Right lobe of liver (tissue), 6 donors: ENCODE data around the gene THRAP3. TPM values are rescaled to one million over a fixed set of nuclear protein-coding genes. Genes with fewer than 3 reads are reported as not detected.
A peak's percentile ranks its signal among the peaks of the same experiment; 100 is the strongest.
"Not testable (repeated sequence)": the region's sequence is repeated elsewhere in the genome, so short reads cannot be mapped to it uniquely, and the experiment has no call there.

Experiments
- ATAC-seq, 4 donors: fragments of 200-7000 bp; cut with Tn5 transposase; one replicate each; pipeline ENCODE4 v1.9.1; 2020; ENCODE audit warnings: mild to moderate bottlenecking in 4 of 4, moderate library complexity in 4 of 4
- DNase-seq, 3 donors: peaks; one replicate each; pipeline ENCODE4 v3.0.0-alpha.2; 2020
- H3K27ac ChIP-seq, 3 donors: fragments of 200-600 bp; one replicate each; pipeline ENCODE4 v1.8.0; 2022
- H3K27me3 ChIP-seq, 2 donors: fragments of 200-600 bp; one replicate each; pipeline ENCODE4 v1.8.0; 2022
- H3K36me3 ChIP-seq, 4 donors: fragments of 200-600 bp; sonication (generic) in 1 of 4; one replicate each; pipeline versions ENCODE4 v1.5.1 to v1.8.0; 2017 to 2022; ENCODE audit warnings: control low read depth in 1 of 4
- H3K4me1 ChIP-seq, 4 donors: fragments of 200-600 bp; sonication (generic) in 1 of 4; one replicate each; pipeline versions ENCODE4 v1.5.1 to v1.8.0; 2017 to 2022; ENCODE audit warnings: control low read depth in 1 of 4
- H3K4me3 ChIP-seq, 3 donors: fragments of 200-600 bp; one replicate each; pipeline ENCODE4 v1.8.0; 2022
- H3K9me3 ChIP-seq, 4 donors: fragments of 200-600 bp; sonication (generic) in 1 of 4; one replicate each; pipeline versions ENCODE4 v1.5.1 to v1.8.0; 2017 to 2022; ENCODE audit warnings: control low read depth in 1 of 4
- POLR2A ChIP-seq: fragments of 450-650 bp; IDR thresholded peaks from one replicate; pipeline ENCODE4 v1.6.1; 2017; ENCODE audit warnings: antibody characterized with exemption, mild to moderate bottlenecking
- WGBS: methylation state at CpG from one replicate; pipeline ENCODE4 v1.1.6; 2018; ENCODE audit warnings: low coverage, low lambda C conversion rate; ENCODE audit not compliant: insufficient coverage; ENCODE audit errors: missing lambda C conversion rate; 5-methylcytosine and 5-hydroxymethylcytosine counted together
- intact Hi-C, 2 donors: fragments of 100-400 bp; cut with DNase I; formaldehyde crosslinking; loops; one replicate each; pipeline versions ENCODE4 v1.11.2 to v1.14.1; 2022
- total RNA-seq, 6 experiments: library from RNA; depleted of rRNA in 2 of 6; stranded (reverse); fragments of >200 nt in 2 of 6; fragmentation: NEBNext Ultra II Directional in 3 of 6; extraction: Animal tissue kit (Norgen Biotek cat#: 25700) in 3 of 6; gene quantifications; one replicate each; pipeline versions ENCODE4 v1.1.0 to v1.2.4, GENCODE V29; 2016 to 2023
- TF ChIP-seq, protein P1 (sequence below), 4 donors: fragments of 200-600 bp in 3 of 4; fragments of 450-650 bp in 1 of 4; IDR thresholded peaks; one replicate each; pipeline versions ENCODE4 v1.5.1 to v1.8.0; 2016 to 2022; ENCODE audit warnings: antibody characterized with exemption in 4 of 4, mild to moderate bottlenecking in 2 of 4
- donor health status: DM: no; HTN: yes; CAD: no.
- donor health status: DM: no; HTN: no; CAD: no.
- donor health status: DM: no; HTN: no; CAD: no.
- donor health status: DM: no; HTN: yes; CAD: no.
- donor health status: DM: no; HTN: yes; CAD: no.

The THRAP3 gene
- total RNA-seq, 6 experiments from 2014 or later: 33.7 to 53.6 (median 40.7) TPM

DNA sequence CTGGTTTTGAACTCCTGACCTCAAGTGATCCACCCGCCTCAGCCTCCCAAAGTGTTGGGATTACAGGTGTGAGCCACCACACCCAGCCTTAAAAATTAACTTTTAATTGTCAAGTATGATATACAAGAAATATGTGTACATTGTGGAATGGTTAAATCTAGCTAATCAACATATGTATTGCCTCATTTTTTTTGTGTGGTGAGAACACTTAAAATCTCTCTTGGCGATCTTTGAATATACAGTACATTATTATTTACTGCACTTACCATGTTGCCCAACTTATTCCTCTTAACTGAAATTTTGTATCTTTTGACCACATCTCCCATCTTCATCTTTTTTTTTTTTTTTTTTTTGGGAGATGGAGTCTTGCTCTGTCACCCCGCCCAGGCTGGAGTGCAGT lies 23.3 kb downstream of the THRAP3 start:
- peaks cover 0 to 73% (median 33%) of the 10 kb centered on the region in 4 donors for H3K4me1 ChIP-seq
- no peak for ATAC-seq
- no peak overlapping the region for H3K4me3 ChIP-seq
- H3K27me3 ChIP-seq: no peaks in the 10 kb centered on the region
- 84% methylated on average over 2 of the region's 3 CpGs for WGBS
- no peak for TF ChIP-seq POLR2A
- TF ChIP-seq, protein P1, sequence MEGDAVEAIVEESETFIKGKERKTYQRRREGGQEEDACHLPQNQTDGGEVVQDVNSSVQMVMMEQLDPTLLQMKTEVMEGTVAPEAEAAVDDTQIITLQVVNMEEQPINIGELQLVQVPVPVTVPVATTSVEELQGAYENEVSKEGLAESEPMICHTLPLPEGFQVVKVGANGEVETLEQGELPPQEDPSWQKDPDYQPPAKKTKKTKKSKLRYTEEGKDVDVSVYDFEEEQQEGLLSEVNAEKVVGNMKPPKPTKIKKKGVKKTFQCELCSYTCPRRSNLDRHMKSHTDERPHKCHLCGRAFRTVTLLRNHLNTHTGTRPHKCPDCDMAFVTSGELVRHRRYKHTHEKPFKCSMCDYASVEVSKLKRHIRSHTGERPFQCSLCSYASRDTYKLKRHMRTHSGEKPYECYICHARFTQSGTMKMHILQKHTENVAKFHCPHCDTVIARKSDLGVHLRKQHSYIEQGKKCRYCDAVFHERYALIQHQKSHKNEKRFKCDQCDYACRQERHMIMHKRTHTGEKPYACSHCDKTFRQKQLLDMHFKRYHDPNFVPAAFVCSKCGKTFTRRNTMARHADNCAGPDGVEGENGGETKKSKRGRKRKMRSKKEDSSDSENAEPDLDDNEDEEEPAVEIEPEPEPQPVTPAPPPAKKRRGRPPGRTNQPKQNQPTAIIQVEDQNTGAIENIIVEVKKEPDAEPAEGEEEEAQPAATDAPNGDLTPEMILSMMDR (IDR thresholded peaks at IDR 0.05): no peak
- intact Hi-C loops: no loop called here
- no peak for DNase-seq
- H3K27ac ChIP-seq: peak overlapping the region in 2 of 3 donors; percentile 60 to 69
- peaks cover 0 to 2% (median 0%) of the 10 kb centered on the region in 4 donors for H3K36me3 ChIP-seq
- no peaks in the 10 kb centered on the region for H3K9me3 ChIP-seq

DNA sequence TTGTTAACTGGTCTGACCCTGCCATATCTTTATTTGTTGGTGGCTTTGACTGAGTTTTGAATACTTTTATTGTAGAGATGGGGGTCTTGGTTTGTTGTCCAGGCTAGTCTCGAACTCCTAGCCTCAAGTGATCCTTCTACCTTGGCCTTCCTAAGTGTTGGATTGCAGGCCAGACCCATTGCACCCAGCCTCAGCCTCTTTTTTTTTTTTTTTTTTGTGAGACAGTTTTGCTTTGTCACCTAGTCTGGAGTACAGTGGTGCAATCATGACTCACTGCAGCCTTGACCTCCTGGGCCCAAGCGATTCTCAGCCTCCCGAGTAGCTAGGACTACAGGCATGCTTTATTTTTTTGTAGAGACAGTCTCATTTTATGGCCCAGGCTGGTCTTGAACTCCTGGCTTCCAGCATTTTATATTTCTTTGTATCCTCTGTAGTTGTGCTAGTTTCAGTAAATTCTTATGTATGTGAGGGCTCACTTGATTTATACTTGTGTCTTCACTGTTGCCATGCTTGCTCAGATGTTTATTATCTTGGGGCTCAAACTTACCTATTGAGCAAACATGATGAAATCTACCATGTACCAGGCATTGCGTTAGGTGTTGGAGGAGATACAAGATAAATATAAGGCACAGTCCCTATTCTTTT lies 24.1 kb downstream of the THRAP3 start:
- no peaks in the 10 kb centered on the region for H3K9me3 ChIP-seq
- H3K4me3 ChIP-seq: no peak overlapping the region
- no peaks in the 10 kb centered on the region for H3K27me3 ChIP-seq
- peaks cover 0 to 2% (median 0%) of the 10 kb centered on the region in 4 donors for H3K36me3 ChIP-seq
- DNase-seq: peak; percentile 72 to 79 (median 78)
- no peak for TF ChIP-seq POLR2A
- TF ChIP-seq, protein P1 (IDR thresholded peaks at IDR 0.05): no peak
- peak; percentile 70 to 82 (median 80) for ATAC-seq
- peaks cover 0 to 73% (median 35%) of the 10 kb centered on the region in 4 donors for H3K4me1 ChIP-seq
- intact Hi-C loops: no loop called here
- WGBS: 0% methylated on average over 4 of the region's 4 CpGs
- H3K27ac ChIP-seq: peak overlapping the region in 2 of 3 donors; percentile 60 to 69

DNA sequence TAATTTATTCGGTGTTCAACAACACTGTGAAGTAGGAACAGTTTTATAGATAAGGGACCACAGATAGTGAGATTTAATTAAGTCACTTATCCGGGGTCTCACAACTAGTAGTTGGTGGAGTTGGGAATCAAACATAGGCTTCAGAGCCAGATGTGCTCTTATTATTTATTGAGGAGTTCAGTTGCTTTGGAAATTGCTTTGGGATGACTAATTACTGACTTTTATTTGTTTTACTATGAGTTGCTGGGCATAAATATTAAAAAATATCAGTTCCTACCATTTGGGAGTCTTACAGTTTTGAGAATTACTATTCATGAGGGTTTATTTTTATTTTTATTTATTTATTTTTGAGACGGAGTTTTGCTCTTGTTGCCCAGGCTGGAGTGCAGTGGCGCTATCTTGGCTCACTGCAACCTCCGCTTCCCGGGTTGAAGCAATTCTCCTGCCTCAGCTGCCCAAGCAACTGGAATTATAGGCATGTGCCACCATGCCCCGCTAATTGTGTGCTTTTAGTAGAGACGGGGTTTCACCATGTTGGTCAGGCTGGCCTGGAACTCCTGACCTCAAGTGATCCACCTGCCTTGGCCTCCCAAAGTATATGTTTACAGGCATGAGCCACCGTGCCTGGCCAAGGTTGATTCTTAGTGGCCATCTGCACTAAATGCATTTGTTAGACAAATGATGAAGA lies 27.7 kb downstream of the THRAP3 start:
- Histone ChIP-seq H3K27me3 (no peaks in the 10 kb centered on the region), H3K36me3 (no peaks in the 10 kb centered on the region), H3K27ac (peak overlapping the region in 1 of 3 donors; percentile 54), H3K4me1 (peaks cover 0 to 74% (median 29%) of the 10 kb centered on the region in 4 donors), H3K9me3 (no peaks in the 10 kb centered on the region), H3K4me3 (no peak overlapping the region)
- DNase-seq (peak in 2 of 3 donors; percentile 78 to 80), ATAC-seq (peak in 1 of 4 donors; percentile 25)
- WGBS: 34% methylated on average over 9 of the region's 9 CpGs
- TF ChIP-seq, protein P1 (IDR thresholded peaks at IDR 0.05): no peak
- no peak for TF ChIP-seq POLR2A
- intact Hi-C loops: no loop called here

DNA sequence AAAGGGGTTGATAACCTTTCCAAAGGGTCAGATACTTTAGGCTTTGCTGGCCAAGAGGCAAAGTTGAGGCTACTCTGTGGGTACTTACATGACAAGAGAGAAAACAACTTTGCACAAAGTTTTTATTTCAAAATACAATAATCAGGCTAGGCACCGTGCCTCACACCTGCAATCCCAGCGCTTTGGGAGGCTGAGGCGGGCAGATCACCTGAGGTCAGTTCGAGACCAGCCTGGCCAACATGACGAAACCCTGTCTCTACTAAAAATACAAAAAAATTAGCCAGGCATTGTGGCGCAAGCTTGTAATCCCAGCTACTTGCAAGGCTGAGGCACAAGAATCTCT lies 28.2 kb downstream of the THRAP3 start:
- 29% methylated on average over 6 of the region's 6 CpGs for WGBS
- H3K4me3 ChIP-seq, intact Hi-C loops, H3K27me3 ChIP-seq, H3K36me3 ChIP-seq, H3K9me3 ChIP-seq: not testable (repeated sequence)
- peak in 3 of 4 donors; percentile 64 to 76 (median 74) for ATAC-seq
- Histone ChIP-seq H3K27ac (peak overlapping the region in 1 of 3 donors; percentile 54), H3K4me1 (peaks cover 0 to 77% (median 29%) of the 10 kb centered on the region in 4 donors)
- DNase-seq: peak in 2 of 3 donors; percentile 83

DNA sequence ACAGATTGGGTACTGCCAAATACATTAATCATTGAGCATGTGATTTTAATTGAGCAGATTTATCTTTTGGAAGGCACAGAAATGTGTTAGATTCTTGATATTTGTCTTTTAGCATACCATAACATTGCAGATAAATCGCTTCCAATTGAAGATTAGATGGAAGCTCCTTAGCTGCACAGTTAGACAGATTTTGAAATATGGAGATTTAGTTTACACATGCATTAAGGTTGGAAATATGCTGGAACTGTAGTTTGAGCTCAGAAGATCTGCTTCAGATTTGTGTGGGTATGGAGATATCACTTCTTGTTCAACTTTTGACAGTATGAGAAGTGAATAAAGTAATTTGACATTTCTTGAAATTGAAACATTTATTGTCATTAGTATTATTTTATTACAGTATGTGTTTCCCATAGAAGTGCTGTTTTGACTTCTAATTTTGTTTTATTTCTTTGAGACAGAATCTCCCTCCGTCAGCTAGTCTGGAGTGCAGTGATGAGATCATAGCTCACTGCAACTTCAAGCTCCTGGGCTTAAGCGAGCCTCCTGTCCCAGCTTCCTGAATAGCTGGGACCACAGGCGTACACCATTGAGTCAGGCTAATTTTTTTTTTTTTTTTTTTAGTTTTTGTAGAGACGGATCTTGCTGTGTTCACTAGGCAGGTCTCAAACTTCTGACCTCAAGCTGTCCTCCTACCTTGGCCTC lies 29.1 kb downstream of the THRAP3 start:
- DNase-seq (no peak), ATAC-seq (no peak)
- Histone ChIP-seq H3K27me3 (no peaks in the 10 kb centered on the region), H3K4me3 (no peak overlapping the region), H3K36me3 (no peaks in the 10 kb centered on the region), H3K4me1 (peaks cover 0 to 76% (median 28%) of the 10 kb centered on the region in 4 donors), H3K27ac (peak overlapping the region in 1 of 3 donors; percentile 54), H3K9me3 (no peaks in the 10 kb centered on the region)
- WGBS: 51% methylated on average over 4 of the region's 5 CpGs
- no peak for TF ChIP-seq POLR2A
- TF ChIP-seq, protein P1 (IDR thresholded peaks at IDR 0.05): no peak
- intact Hi-C loops: no loop called here
